VCaP (cell line): ENCODE data around the gene TRMT1L.

Experiments used
- H3K27ac ChIP-seq: fragments of 450-650 bp; 2 replicates; pipeline ENCODE4 v1.5.1; 2017
- CTCF ChIP-seq: fragments of 450-650 bp; conservative IDR thresholded peaks from 2 replicates; pipeline ENCODE4 v1.5.1; 2017; ENCODE audit warnings: mild to moderate bottlenecking, moderate library complexity

TRMT1L gene

GRCh38 chr1:185087746-185088145 is 69.0 kb downstream of the TRMT1L start:
- no peak overlapping the region for H3K27ac ChIP-seq
- no peak for TF ChIP-seq CTCF

GRCh38 chr1:185087101-185087500 is 69.7 kb downstream of the TRMT1L start:
- H3K27ac ChIP-seq = no peak overlapping the region
- no peak for TF ChIP-seq CTCF

- no peak for TF ChIP-seq CTCF
- no peak overlapping the region for H3K27ac ChIP-seq
Observed at GRCh38 chr1:185083818-185084217, 72.9 kb downstream of the TRMT1L start.

GRCh38 chr1:185080422-185080821 is 76.3 kb downstream of the TRMT1L start:
- TF ChIP-seq CTCF = no peak
- no peak overlapping the region for H3K27ac ChIP-seq

GRCh38 chr1:185077374-185077773 is 79.4 kb downstream of the TRMT1L start:
- no peak for TF ChIP-seq CTCF
- no peak overlapping the region for H3K27ac ChIP-seq

GRCh38 chr1:185075476-185075875 is 81.3 kb downstream of the TRMT1L start:
- H3K27ac ChIP-seq = no peak overlapping the region
- no peak for TF ChIP-seq CTCF

GRCh38 chr1:185074307-185074706 is 82.4 kb downstream of the TRMT1L start:
- TF ChIP-seq CTCF = no peak
- no peak overlapping the region for H3K27ac ChIP-seq

GRCh38 chr1:185073725-185074124 is 83.0 kb downstream of the TRMT1L start:
- TF ChIP-seq CTCF = no peak
- no peak overlapping the region for H3K27ac ChIP-seq
